ENCODE measurements around the gene CDK16. TPM values are rescaled to one million over a fixed set of nuclear protein-coding genes. Genes with fewer than 3 reads are reported as not detected.

The CDK16 gene
- total and polyA plus RNA-seq, 5 donors: 104 to 164 (median 116) TPM

DNA sequence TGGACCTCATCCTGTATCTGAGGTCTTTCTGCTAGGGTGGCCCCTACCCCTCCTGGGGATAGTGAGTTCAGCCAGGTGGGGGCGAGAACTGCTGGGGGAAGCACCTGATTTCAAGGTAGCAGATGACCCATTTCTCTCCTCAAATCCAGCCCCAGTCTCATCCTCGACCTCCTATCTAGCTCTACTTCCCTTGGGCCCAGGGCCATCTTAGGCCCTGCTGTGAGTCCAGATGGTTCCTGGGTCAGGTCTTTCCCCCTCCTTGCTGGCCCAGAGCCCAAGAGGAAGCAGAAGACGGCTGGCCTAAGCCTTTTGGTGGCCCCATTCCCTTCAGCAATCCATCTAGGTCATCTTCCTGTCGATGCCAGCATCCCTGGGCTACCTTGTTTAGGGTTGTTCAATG lies 3.3 kb downstream of the CDK16 start:
- DNase-seq: no peak
- Histone ChIP-seq H3K9me3 (ENCODE audit: control insufficient read depth, low read length) (no peaks in the 10 kb centered on the region), H3K27me3 (ENCODE audit: control insufficient read depth, insufficient read depth) (no peaks in the 10 kb centered on the region), H3K4me1 (ENCODE audit: control insufficient read depth, insufficient read depth, low read length) (peaks cover 7% of the 10 kb centered on the region), H3K27ac (ENCODE audit: low read length) (no peak overlapping the region), H3K4me3 (ENCODE audit: low read length) (no peak overlapping the region)
- ATAC-seq: no peak
- intact Hi-C loops (cut with DNase I): no loop called here
- 51% methylated on average over 4 of the region's 4 CpGs for WGBS

DNA sequence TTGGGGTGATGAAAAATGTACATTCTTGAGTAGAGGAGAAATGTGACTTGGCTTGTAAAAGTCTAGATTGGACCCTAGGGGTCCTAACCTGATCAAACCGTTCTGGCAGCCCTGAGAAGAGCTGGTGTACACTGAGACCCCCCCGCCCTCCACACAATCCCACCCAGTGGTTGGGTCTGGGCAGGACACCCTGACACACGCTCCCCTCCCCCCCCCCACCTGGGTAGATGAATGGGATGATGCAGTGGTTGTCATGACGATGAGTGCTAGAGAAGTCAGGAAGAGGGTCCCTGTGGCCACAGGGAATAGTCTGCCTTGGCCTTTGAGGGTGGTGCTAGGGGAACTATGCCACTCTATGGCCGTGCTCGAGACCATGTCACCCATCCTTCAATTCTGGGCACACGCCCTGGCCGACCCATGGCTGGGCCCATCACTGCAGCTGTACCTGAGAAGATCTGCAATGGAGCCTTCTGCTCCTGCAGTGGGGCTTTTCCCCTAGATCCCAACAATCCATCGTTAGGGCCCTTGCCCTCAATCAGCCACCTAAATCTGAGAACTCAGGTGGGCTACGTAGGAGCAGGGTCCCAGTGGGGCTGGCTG lies 4.4 kb downstream of the CDK16 start:
- Histone ChIP-seq H3K9me3 (ENCODE audit: control insufficient read depth, low read length) (no peaks in the 10 kb centered on the region), H3K27me3 (ENCODE audit: control insufficient read depth, insufficient read depth) (no peaks in the 10 kb centered on the region), H3K4me3 (ENCODE audit: low read length) (no peak overlapping the region), H3K4me1 (ENCODE audit: control insufficient read depth, insufficient read depth, low read length) (peaks cover 7% of the 10 kb centered on the region), H3K27ac (ENCODE audit: low read length) (no peak overlapping the region)
- ATAC-seq: no peak
- WGBS: 83% methylated on average over 10 of the region's 10 CpGs
- peak in 1 of 3 donors; percentile 35 for DNase-seq
- intact Hi-C loops (cut with DNase I): no loop called here

DNA sequence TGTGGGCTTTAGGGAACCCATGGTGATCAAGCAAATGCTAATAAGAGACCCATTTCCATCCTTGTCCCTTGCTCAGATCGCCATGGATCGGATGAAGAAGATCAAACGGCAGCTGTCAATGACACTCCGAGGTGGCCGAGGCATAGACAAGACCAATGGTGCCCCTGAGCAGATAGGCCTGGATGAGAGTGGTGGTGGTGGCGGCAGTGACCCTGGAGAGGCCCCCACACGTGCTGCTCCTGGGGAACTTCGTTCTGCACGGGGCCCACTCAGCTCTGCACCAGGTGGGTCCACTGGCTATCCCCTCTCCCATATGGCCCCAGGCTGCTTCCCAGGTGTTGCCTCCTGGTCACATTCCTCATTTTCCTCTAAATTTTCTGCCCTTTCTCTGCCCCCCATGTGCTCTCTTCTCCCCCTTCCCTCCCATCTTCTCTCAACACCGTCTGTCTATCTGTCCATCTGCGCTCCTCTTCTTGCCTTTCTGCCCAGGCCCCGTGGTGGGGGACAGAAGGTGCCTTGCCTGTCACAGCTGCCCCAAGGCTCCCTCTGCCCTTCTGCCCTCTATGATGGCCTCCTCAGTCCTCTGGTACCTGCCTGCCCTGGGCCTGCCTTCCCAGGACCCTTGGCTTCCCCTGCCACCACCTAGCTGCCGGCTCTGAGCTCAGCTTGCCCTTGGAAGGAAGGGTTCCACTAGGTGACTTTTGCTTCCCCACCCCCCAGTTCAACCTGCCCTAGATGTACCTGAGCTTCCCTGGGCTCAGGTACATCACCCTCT lies 5.2 kb downstream of the CDK16 start:
- H3K27ac ChIP-seq (ENCODE audit: low read length): no peak overlapping the region
- no peaks in the 10 kb centered on the region for H3K9me3 ChIP-seq (ENCODE audit: control insufficient read depth, low read length)
- DNase-seq: no peak
- intact Hi-C loops (cut with DNase I): no loop called here
- peaks cover 7% of the 10 kb centered on the region for H3K4me1 ChIP-seq (ENCODE audit: control insufficient read depth, insufficient read depth, low read length)
- H3K4me3 ChIP-seq (ENCODE audit: low read length): no peak overlapping the region
- no peaks in the 10 kb centered on the region for H3K27me3 ChIP-seq (ENCODE audit: control insufficient read depth, insufficient read depth)
- ATAC-seq: no peak
- 90% methylated on average over 13 of the region's 13 CpGs for WGBS

DNA sequence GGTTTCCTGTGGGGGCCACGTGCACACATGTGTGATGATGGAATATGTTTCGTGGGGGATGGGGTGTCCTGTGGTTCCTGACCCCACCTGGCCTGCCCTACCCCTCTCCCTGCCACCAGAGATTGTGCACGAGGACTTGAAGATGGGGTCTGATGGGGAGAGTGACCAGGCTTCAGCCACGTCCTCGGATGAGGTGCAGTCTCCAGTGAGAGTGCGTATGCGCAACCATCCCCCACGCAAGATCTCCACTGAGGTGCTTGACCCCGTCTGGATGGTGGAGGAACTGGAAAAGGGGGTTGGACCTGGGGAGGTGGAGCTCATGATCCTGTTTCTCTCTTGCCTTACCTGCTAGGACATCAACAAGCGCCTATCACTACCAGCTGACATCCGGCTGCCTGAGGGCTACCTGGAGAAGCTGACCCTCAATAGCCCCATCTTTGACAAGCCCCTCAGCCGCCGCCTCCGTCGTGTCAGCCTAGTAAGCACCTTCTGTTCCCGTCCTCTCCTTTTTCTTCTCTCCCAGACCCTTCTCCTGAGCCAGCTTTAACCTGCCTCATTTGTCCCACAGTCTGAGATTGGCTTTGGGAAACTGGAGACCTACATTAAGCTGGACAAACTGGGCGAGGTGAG lies 5.9 kb downstream of the CDK16 start:
- no peaks in the 10 kb centered on the region for H3K27me3 ChIP-seq (ENCODE audit: control insufficient read depth, insufficient read depth)
- H3K9me3 ChIP-seq (ENCODE audit: control insufficient read depth, low read length): no peaks in the 10 kb centered on the region
- intact Hi-C loops (cut with DNase I): no loop called here
- 89% methylated on average over 17 of the region's 17 CpGs for WGBS
- H3K27ac ChIP-seq (ENCODE audit: low read length): no peak overlapping the region
- no peak overlapping the region for H3K4me3 ChIP-seq (ENCODE audit: low read length)
- H3K4me1 ChIP-seq (ENCODE audit: control insufficient read depth, insufficient read depth, low read length): peaks cover 7% of the 10 kb centered on the region
- DNase-seq: no peak
- ATAC-seq: no peak

DNA sequence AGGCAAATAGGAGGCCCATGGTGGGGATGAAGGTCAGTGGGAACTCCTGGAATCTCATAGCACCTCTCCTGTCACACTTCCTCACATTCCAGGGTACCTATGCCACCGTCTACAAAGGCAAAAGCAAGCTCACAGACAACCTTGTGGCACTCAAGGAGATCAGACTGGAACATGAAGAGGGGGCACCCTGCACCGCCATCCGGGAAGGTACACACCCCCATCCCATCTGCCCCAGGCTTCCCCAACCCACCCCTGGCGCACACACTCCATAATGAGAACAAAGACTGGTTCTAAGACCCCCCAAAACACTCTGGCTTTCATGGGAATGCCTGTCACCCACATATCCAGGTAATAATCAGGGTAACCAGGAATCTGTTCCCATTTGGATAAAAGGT lies 6.4 kb downstream of the CDK16 start:
- 89% methylated on average over 4 of the region's 4 CpGs for WGBS
- Histone ChIP-seq H3K27me3 (ENCODE audit: control insufficient read depth, insufficient read depth) (no peaks in the 10 kb centered on the region), H3K9me3 (ENCODE audit: control insufficient read depth, low read length) (no peaks in the 10 kb centered on the region), H3K4me3 (ENCODE audit: low read length) (no peak overlapping the region), H3K27ac (ENCODE audit: low read length) (no peak overlapping the region), H3K4me1 (ENCODE audit: control insufficient read depth, insufficient read depth, low read length) (peaks cover 6% of the 10 kb centered on the region)
- ATAC-seq (no peak), DNase-seq (no peak)
- intact Hi-C loops (cut with DNase I): no loop called here

DNA sequence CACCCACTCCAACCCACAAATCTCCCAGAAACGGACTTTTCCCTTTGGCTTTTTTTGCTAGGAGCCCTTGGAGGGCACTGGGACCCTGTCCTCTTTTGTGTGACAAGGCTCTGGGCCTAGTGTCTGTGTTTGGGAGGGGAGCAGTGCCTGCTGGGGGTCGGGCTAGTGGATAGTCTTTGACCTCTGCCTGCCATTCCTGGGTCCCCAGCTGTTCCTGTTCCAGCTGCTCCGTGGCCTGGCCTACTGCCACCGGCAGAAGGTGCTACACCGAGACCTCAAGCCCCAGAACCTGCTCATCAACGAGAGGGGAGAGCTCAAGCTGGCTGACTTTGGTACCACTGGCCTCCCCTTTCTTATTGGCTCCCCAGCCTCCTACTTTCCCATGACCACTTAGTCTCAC lies 7.6 kb downstream of the CDK16 start:
- H3K4me3 ChIP-seq (ENCODE audit: low read length): no peak overlapping the region
- intact Hi-C loops (cut with DNase I): no loop called here
- no peak overlapping the region for H3K27ac ChIP-seq (ENCODE audit: low read length)
- WGBS: 88% methylated on average over 6 of the region's 6 CpGs
- no peaks in the 10 kb centered on the region for H3K9me3 ChIP-seq (ENCODE audit: control insufficient read depth, low read length)
- no peaks in the 10 kb centered on the region for H3K27me3 ChIP-seq (ENCODE audit: control insufficient read depth, insufficient read depth)
- ATAC-seq: no peak
- no peaks in the 10 kb centered on the region for H3K4me1 ChIP-seq (ENCODE audit: control insufficient read depth, insufficient read depth, low read length)
- DNase-seq: no peak

DNA sequence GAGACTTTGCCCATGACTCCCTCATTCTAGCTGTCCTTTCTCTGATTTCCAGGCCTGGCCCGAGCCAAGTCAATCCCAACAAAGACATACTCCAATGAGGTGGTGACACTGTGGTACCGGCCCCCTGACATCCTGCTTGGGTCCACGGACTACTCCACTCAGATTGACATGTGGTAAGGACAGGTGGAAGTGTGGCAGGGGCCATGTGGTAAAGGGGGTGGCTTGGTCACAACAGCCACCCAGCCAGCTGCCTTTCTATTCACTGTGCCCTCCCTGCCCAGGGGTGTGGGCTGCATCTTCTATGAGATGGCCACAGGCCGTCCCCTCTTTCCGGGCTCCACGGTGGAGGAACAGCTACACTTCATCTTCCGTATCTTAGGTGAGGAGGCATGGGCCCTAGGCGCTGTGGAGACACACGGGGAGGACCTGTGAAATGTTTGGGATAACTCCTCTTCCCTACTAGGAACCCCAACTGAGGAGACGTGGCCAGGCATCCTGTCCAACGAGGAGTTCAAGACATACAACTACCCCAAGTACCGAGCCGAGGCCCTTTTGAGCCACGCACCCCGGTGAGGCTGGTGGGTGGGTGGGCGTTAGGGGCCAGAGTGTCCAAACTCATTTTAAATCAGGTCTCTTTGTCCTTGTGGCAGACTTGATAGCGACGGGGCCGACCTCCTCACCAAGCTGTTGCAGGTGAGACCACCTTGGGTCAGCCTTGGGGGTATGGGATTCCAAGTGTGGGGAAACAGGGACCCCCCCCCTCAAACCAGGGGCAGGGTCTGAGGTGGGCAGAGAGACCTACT lies 8.3 kb downstream of the CDK16 start:
- no peaks in the 10 kb centered on the region for H3K4me1 ChIP-seq (ENCODE audit: control insufficient read depth, insufficient read depth, low read length)
- no peaks in the 10 kb centered on the region for H3K27me3 ChIP-seq (ENCODE audit: control insufficient read depth, insufficient read depth)
- DNase-seq: no peak
- no peaks in the 10 kb centered on the region for H3K9me3 ChIP-seq (ENCODE audit: control insufficient read depth, low read length)
- H3K4me3 ChIP-seq (ENCODE audit: low read length): no peak overlapping the region
- no peak overlapping the region for H3K27ac ChIP-seq (ENCODE audit: low read length)
- no peak for ATAC-seq
- intact Hi-C loops (cut with DNase I): no loop called here
- WGBS: 85% methylated on average over 19 of the region's 19 CpGs

DNA sequence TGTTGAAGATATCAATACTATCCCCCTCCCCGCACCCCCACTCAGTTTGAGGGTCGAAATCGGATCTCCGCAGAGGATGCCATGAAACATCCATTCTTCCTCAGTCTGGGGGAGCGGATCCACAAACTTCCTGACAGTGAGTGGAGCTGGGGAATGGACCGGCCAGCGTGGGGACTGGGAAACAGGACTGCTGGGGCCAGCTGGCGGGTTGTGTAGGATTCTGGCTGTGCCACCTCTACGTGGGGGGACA lies 8.8 kb downstream of the CDK16 start:
- ATAC-seq (no peak), DNase-seq (no peak)
- H3K4me1 ChIP-seq (ENCODE audit: control insufficient read depth, insufficient read depth, low read length): no peaks in the 10 kb centered on the region
- no peak overlapping the region for H3K27ac ChIP-seq (ENCODE audit: low read length)
- intact Hi-C loops (cut with DNase I): no loop called here
- H3K9me3 ChIP-seq (ENCODE audit: control insufficient read depth, low read length): no peaks in the 10 kb centered on the region
- no peak overlapping the region for H3K4me3 ChIP-seq (ENCODE audit: low read length)
- 86% methylated on average over 9 of the region's 9 CpGs for WGBS
- H3K27me3 ChIP-seq (ENCODE audit: control insufficient read depth, insufficient read depth): no peaks in the 10 kb centered on the region

DNA sequence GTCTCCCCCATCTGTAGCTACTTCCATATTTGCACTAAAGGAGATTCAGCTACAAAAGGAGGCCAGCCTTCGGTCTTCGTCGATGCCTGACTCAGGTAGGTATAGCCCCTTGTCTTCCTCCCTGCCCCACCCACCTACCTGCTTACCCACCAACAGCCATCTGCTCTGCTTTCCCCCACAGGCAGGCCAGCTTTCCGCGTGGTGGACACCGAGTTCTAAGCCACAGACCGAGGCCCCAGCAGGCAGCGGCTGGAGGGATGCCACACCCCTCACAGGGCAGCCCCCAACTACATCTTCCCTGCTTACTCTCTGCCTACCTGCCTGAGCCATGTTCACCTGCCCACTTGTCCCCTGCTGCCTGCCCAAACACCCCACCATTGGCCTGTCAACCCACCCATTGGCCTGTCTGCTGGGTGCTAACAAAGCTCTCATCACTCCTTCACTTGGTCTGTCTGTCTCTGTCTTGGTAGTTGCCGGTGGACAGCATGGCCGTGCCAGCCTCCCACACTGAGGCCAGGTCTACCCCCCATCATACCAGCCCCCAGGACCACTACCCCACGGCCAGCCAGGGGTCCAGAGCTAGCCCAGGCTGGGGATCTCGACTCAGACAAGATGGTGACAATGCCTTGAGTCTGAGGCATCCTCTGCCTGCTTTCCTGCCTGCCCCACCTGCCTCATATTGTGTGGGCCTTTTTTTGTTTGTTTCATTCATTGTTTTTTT lies 10.2 kb downstream of the CDK16 start:
- WGBS: 91% methylated on average over 12 of the region's 12 CpGs
- intact Hi-C loops (cut with DNase I): no loop called here
- H3K4me1 ChIP-seq (ENCODE audit: control insufficient read depth, insufficient read depth, low read length): peaks cover 2% of the 10 kb centered on the region
- no peak for ATAC-seq
- H3K27ac ChIP-seq (ENCODE audit: low read length): no peak overlapping the region
- H3K4me3 ChIP-seq (ENCODE audit: low read length): no peak overlapping the region
- DNase-seq: no peak
- no peaks in the 10 kb centered on the region for H3K9me3 ChIP-seq (ENCODE audit: control insufficient read depth, low read length)
- no peaks in the 10 kb centered on the region for H3K27me3 ChIP-seq (ENCODE audit: control insufficient read depth, insufficient read depth)

DNA sequence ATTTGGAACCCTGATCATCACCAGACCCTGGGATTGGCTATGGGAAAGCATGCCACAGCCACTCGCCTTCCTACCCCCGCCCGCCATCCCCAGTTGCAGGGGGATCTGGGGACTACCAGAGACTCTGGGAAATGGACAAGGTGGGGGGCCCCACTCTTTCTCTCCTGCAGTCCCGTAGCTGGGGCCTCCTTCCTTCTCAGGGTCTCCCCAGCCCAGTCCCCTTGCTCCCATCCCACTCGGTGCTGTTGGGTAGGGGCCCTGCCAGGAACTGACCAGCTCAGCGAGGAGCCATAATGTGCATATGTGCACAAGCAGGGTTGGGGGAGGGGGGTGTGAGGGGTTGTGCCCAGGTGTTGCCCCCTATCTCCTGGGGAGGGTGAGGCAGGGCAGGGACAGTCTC lies 10.9 kb downstream of the CDK16 start:
- DNase-seq: no peak
- 95% methylated on average over 6 of the region's 6 CpGs for WGBS
- intact Hi-C loops (cut with DNase I): no loop called here

More for the DNA sequence above, 10.9 kb downstream of the CDK16 start:
- Histone ChIP-seq H3K4me1 (ENCODE audit: control insufficient read depth, insufficient read depth, low read length) (peaks cover 2% of the 10 kb centered on the region), H3K9me3 (ENCODE audit: control insufficient read depth, low read length) (no peaks in the 10 kb centered on the region), H3K27me3 (ENCODE audit: control insufficient read depth, insufficient read depth) (no peaks in the 10 kb centered on the region), H3K4me3 (ENCODE audit: low read length) (no peak overlapping the region), H3K27ac (ENCODE audit: low read length) (no peak overlapping the region)
- ATAC-seq: no peak

All from right cardiac atrium (tissue), 5 donors.